Astrocyte (in vitro differentiated cells and primary cell): ENCODE results near the gene MEG3.

Source experiments
- CTCF ChIP-seq: IDR thresholded peaks from 2 replicates; pipeline ENCODE4 v1.5.1; 2011; ENCODE audit warnings: low read depth, mild to moderate bottlenecking, inconsistent platforms, low read length, moderate library complexity; ENCODE audit not compliant: insufficient read depth
- EZH2 ChIP-seq: IDR thresholded peaks from 2 replicates; pipeline ENCODE4 v1.6.1; 2012; ENCODE audit warnings: mild to moderate bottlenecking, low read length, inconsistent platforms; ENCODE audit not compliant: insufficient read depth

DNA sequence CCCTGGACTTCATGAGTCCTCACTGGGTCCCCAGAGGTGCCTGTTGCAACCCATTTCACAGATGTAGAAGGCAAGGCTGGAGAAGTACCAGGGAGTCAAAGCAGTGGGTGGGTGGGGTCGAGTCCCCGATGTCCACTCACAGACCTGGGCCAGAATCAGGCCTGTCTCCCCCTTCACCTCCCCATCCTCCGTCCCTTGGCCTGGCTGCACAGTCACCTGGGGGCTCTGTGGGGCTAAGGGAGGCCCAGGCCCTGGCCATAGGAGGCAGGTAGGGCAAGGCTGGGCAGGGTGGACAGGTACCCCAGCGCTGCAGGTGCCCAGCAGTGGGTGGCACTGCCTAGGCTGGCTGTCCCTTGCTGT lies 48.1 kb downstream of the MEG3 start:
- TF ChIP-seq CTCF (no peak), EZH2 (no peak)
